Gastrocnemius medialis (tissue), 4 donors: ENCODE measurements around the gene CEP72. TPM values are rescaled to one million over a fixed set of nuclear protein-coding genes. Genes with fewer than 3 reads are reported as not detected.

Source experiments
- ATAC-seq, 2 donors: fragments of 150-250 bp; one replicate each; pipeline ENCODE4 v1.9.1; 2016
- DNase-seq, 2 donors: peaks; one replicate each; pipeline ENCODE4 v3.0.0-alpha.2; 2019
- H3K27ac ChIP-seq, 4 donors: fragments of 200-600 bp; sonication (generic); 1 replicate in 1 of 4; 2 replicates in 3 of 4; pipeline ENCODE4 v1.5.1; 2016 to 2018; ENCODE audit warnings: mild to moderate bottlenecking in 2 of 4, moderate library complexity in 1 of 4
- H3K27me3 ChIP-seq, 3 donors: fragments of 200-600 bp; sonication (generic) in 2 of 3; 1 replicate in 1 of 3; 2 replicates in 2 of 3; pipeline versions ENCODE4 v1.5.1 to v1.6.0; 2016 to 2019; ENCODE audit warnings: mild to moderate bottlenecking in 1 of 3, moderate library complexity in 1 of 3
- H3K36me3 ChIP-seq, 2 donors: fragments of 200-600 bp; sonication (generic) in 1 of 2; one replicate each; pipeline ENCODE4 v1.5.1; 2017 to 2018
- H3K4me1 ChIP-seq, 2 donors: fragments of 200-600 bp; sonication (generic) in 1 of 2; one replicate each; pipeline ENCODE4 v1.5.1; 2016 to 2017; ENCODE audit warnings: mild to moderate bottlenecking in 2 of 2
- H3K4me3 ChIP-seq, 4 donors: fragments of 200-600 bp; sonication (generic) in 3 of 4; 1 replicate in 1 of 4; 2 replicates in 3 of 4; pipeline ENCODE4 v1.5.1; 2016 to 2019; ENCODE audit warnings: mild to moderate bottlenecking in 2 of 4
- H3K9me3 ChIP-seq, 3 donors: fragments of 200-600 bp; sonication (generic) in 2 of 3; 1 replicate in 1 of 3; 2 replicates in 2 of 3; pipeline ENCODE4 v1.5.1; 2016 to 2019
- CTCF ChIP-seq, 5 experiments: fragments of 450-650 bp in 3 of 5; fragments of 200-600 bp in 2 of 5; sonication (generic) in 2 of 5; IDR thresholded peaks in 4 of 5; conservative IDR thresholded peaks in 1 of 5; 1 replicate in 4 of 5; 2 replicates in 1 of 5; pipeline ENCODE4 v1.5.1; 2016 to 2019; ENCODE audit warnings: antibody characterized with exemption in 5 of 5, mild to moderate bottlenecking in 3 of 5, moderate library complexity in 3 of 5
- POLR2A ChIP-seq, 2 donors: fragments of 450-650 bp; IDR thresholded peaks; one replicate each; pipeline ENCODE4 v1.6.1; 2017; ENCODE audit warnings: antibody characterized with exemption in 2 of 2, mild to moderate bottlenecking in 2 of 2, moderate library complexity in 2 of 2
- in situ Hi-C, 4 donors: fragments of 200-750 bp; cut with MboI; loops; one replicate each; pipeline versions ENCODE4 v1.15.0 to v1.8.0; 2017; ENCODE audit warnings: low sequenced_read_pairs in 4 of 4
- intact Hi-C: fragments of 100-400 bp; cut with DNase I; formaldehyde crosslinking; loops from one replicate; pipeline ENCODE4 v1.15.1; 2023; ENCODE audit warnings: low total_unique reads
- total RNA-seq, 4 donors: library from RNA; depleted of rRNA; stranded (reverse); fragments of >200 nt; gene quantifications; one replicate each; pipeline versions ENCODE4 v1.1.0 to v1.2.3, GENCODE V29; 2016

The CEP72 gene
- total RNA-seq, 4 donors from 2014 or later = 0.36 to 0.56 (median 0.40) TPM; not detected in 1

DNA sequence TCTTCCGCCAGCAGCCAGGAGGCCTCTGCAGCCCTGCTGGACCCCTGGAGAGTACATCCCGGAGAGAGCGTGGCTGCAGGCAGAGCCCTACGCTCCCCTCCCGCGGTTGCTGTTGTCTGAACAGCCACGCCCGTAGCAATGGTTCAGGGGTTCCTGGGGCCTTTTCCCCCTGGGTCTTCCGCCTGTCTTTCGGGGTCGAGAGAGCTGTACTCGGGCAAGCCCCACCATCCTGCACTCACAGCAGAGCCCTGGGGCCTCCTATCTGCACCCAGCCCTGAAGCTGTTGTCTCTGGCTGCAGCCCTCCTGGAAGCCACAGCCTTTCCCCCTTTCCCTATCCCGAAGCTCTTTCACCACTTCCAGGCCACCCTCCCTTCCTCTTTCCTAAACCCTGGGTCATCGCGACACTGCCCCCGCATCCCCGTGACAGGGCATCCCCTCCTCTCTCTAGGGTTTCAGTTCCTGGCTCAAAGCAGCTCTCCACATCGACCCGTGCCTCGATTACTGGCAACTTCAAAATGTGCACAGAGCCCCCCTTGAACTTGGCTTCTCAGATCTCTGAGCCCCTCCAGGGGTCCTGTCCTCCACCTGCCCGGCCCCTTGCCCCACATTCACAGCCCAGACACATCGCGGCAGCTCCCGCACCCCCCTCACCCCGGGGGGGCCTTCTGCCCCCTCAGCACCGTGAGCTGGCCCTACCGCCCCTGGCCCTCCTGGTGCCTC is 43.9 kb upstream of the CEP72 start:
- H3K27ac ChIP-seq = no peak overlapping the region
- intact Hi-C loops = no loop called here
- TF ChIP-seq POLR2A (IDR thresholded peaks at IDR 0.05) (no peak), CTCF (IDR thresholded peaks at IDR 0.05 in 4 of 5, conservative IDR thresholded peaks at IDR 0.05 in 1 of 5) (no peak)
- H3K4me1 ChIP-seq = no peaks in the 10 kb centered on the region
- no peak overlapping the region for H3K4me3 ChIP-seq
- peaks cover 17 to 34% (median 17%) of the 10 kb centered on the region in 3 donors for H3K27me3 ChIP-seq
- H3K36me3 ChIP-seq = no peaks in the 10 kb centered on the region
- in situ Hi-C loops = no loop called here
- DNase-seq (no peak), ATAC-seq (no peak)
- H3K9me3 ChIP-seq = no peaks in the 10 kb centered on the region

DNA sequence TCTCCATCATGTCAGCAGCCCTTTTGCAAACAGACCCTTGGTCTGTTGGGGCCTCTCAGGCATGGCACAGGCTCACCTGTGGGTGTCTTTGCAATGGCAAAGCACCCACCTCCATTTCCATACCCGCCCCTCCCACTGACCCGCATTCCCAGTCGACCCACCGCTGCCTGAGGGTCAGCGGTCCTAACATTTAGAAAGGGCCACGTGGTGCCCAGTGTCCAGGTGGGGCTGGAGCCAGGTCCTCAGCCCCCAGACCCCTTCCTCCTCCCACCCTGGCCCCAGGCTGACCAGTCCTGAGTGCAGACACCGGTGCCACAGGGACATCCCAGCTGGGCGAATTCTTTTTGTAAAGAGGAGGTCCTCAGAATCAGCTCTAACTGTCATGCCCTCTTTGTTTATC is 43.3 kb upstream of the CEP72 start:
- H3K4me1 ChIP-seq = no peaks in the 10 kb centered on the region
- peaks cover 17 to 34% (median 20%) of the 10 kb centered on the region in 3 donors for H3K27me3 ChIP-seq
- no peaks in the 10 kb centered on the region for H3K9me3 ChIP-seq
- H3K36me3 ChIP-seq = no peaks in the 10 kb centered on the region
- no peak overlapping the region for H3K27ac ChIP-seq
- in situ Hi-C loops (no loop called here), intact Hi-C loops (no loop called here)
- TF ChIP-seq POLR2A (IDR thresholded peaks at IDR 0.05) (no peak), CTCF (IDR thresholded peaks at IDR 0.05 in 4 of 5, conservative IDR thresholded peaks at IDR 0.05 in 1 of 5) (no peak)
- DNase-seq = no peak
- H3K4me3 ChIP-seq = no peak overlapping the region
- no peak for ATAC-seq

DNA sequence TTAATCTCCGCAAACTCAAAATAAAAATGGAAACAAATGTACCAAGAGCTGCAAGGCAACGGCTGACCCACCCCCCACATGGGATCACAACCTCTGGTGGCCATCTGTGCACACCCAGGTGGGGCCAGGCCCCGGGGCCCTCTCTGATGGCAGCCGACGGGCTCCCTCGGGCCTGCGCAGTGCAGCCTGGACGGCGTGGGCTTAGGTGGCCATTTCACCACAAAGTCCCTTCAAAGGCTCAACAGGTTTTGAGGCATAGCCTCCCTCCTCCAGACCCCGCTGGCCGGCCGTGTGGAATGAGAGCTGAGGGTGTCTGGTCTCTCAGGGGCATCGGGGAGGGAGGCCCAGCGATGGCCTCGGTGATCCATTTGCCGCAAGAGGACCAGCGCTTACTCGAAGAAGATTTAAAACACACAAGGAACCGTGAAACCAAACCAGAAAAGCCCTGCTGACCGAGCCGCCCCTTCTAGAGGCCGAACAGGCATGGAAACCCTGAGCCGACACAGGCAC is 42.7 kb upstream of the CEP72 start:
- in situ Hi-C loops = no loop called here
- TF ChIP-seq POLR2A (IDR thresholded peaks at IDR 0.05) (no peak), CTCF (IDR thresholded peaks at IDR 0.05 in 4 of 5, conservative IDR thresholded peaks at IDR 0.05 in 1 of 5) (no peak)
- intact Hi-C loops = no loop called here
- H3K27me3 ChIP-seq = peaks cover 17 to 33% (median 20%) of the 10 kb centered on the region in 3 donors
- ATAC-seq (no peak), DNase-seq (no peak)
- no peaks in the 10 kb centered on the region for H3K9me3 ChIP-seq
- H3K27ac ChIP-seq = no peak overlapping the region
- no peaks in the 10 kb centered on the region for H3K4me1 ChIP-seq
- H3K36me3 ChIP-seq = no peaks in the 10 kb centered on the region
- no peak overlapping the region for H3K4me3 ChIP-seq

GRCh38 chr5:569868-570361 is 42.2 kb upstream of the CEP72 start:
- DNase-seq (no peak), ATAC-seq (no peak)
- peaks cover 17 to 32% (median 20%) of the 10 kb centered on the region in 3 donors for H3K27me3 ChIP-seq
- intact Hi-C loops (no loop called here), in situ Hi-C loops (no loop called here)
- H3K4me1 ChIP-seq = no peaks in the 10 kb centered on the region
- H3K4me3 ChIP-seq = no peak overlapping the region
- no peak overlapping the region for H3K27ac ChIP-seq
- H3K36me3 ChIP-seq = no peaks in the 10 kb centered on the region
- no peaks in the 10 kb centered on the region for H3K9me3 ChIP-seq
- no peak for TF ChIP-seq POLR2A (IDR thresholded peaks at IDR 0.05)
- TF ChIP-seq CTCF (IDR thresholded peaks at IDR 0.05 in 4 of 5, conservative IDR thresholded peaks at IDR 0.05 in 1 of 5) = no peak
